ENCODE results near the gene AQP10. TPM values are rescaled to one million over a fixed set of nuclear protein-coding genes. Genes with fewer than 3 reads are reported as not detected.
"Not testable (repeated sequence)": the region's sequence is repeated elsewhere in the genome, so short reads cannot be mapped to it uniquely, and the experiment has no call there.

The AQP10 gene
- total RNA-seq, 2 donors from 2014 or later, result 0.26 TPM; not detected in 1

DNA sequence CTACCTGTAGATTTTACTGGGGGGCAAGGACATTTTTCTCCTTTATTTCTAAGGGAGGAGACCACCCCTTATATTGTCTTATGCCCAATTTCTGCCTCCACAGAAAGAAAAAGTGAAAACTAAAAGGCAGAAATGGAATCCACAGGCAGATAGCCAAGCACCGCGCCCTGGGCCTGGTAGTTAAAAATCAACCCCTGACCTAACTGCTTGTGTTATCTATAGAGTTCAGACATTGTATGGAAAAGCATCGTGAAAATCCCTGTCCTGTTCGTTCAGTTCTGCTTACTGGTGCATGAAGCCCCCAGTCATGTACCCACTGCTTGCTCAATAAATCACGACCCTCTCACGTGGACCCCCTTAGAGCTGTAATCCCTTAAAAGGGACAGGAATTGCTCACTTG, 50.5 kb downstream of the AQP10 start:
- no peak for ATAC-seq
- H3K27ac ChIP-seq, result no peak overlapping the region
- H3K27me3 ChIP-seq, result no peaks in the 10 kb centered on the region
- H3K9me3 ChIP-seq, result no peaks in the 10 kb centered on the region
- TF ChIP-seq, protein P1, sequence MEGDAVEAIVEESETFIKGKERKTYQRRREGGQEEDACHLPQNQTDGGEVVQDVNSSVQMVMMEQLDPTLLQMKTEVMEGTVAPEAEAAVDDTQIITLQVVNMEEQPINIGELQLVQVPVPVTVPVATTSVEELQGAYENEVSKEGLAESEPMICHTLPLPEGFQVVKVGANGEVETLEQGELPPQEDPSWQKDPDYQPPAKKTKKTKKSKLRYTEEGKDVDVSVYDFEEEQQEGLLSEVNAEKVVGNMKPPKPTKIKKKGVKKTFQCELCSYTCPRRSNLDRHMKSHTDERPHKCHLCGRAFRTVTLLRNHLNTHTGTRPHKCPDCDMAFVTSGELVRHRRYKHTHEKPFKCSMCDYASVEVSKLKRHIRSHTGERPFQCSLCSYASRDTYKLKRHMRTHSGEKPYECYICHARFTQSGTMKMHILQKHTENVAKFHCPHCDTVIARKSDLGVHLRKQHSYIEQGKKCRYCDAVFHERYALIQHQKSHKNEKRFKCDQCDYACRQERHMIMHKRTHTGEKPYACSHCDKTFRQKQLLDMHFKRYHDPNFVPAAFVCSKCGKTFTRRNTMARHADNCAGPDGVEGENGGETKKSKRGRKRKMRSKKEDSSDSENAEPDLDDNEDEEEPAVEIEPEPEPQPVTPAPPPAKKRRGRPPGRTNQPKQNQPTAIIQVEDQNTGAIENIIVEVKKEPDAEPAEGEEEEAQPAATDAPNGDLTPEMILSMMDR (IDR thresholded peaks at IDR 0.05), result no peak
- TF ChIP-seq POLR2A (IDR thresholded peaks at IDR 0.05), result no peak
- H3K4me3 ChIP-seq, result no peak overlapping the region
- no peaks in the 10 kb centered on the region for H3K36me3 ChIP-seq (replicated peaks in 1 of 2; ENCODE audit: insufficient read depth in 1 of 2, low read depth in 2 of 2)
- DNase-seq, result no peak
- intact Hi-C loops (cut with DNase I), result no loop called here
- no peaks in the 10 kb centered on the region for H3K4me1 ChIP-seq
- 52 to 58% methylated on average over 6 of the region's 6 CpGs for WGBS, 2 donors

GRCh38 chr1:154373777-154374357, 53.0 kb downstream of the AQP10 start:
- not testable (repeated sequence) for DNase-seq, H3K4me3 ChIP-seq
- WGBS, 2 donors, result 75 to 79% methylated on average over 7 of the region's 7 CpGs

More at GRCh38 chr1:154373777-154374357, 53.0 kb downstream of the AQP10 start:
- H3K36me3 ChIP-seq (replicated peaks in 1 of 2; ENCODE audit: insufficient read depth in 1 of 2, low read depth in 2 of 2); H3K27me3 ChIP-seq; H3K4me1 ChIP-seq; ATAC-seq; H3K9me3 ChIP-seq; H3K27ac ChIP-seq; intact Hi-C loops (cut with DNase I): not testable (repeated sequence)

Small RNA genes within 50 kb of the gene (small RNA-seq; reads per million reads assigned to genes)
- not detected for gene RF00273
- not detected for gene RNU6-121P
- not detected for gene RNU6-239P
- not detected for gene RNU7-57P

Other genes starting within 250 kb of the AQP10 start
- not detected for gene NUP210L, start 166.0 kb upstream of the AQP10 start, total RNA-seq
- 100 to 1,000 TPM in 1 of 2 donors, 10 to 100 TPM in 1; 74.2 to 131 TPM for gene TPM3, start 129.0 kb upstream of the AQP10 start, total RNA-seq
- not detected for gene CFAP141, start 114.8 kb upstream of the AQP10 start, total RNA-seq
- 10 to 100 TPM; 38.1 to 50.1 TPM for gene UBAP2L, start 100.1 kb upstream of the AQP10 start, total RNA-seq
- 10 to 100 TPM; 44.5 to 54.5 TPM for gene HAX1, start 48.5 kb upstream of the AQP10 start, total RNA-seq
- gene ATP8B2, start 4.4 kb downstream of the AQP10 start, total RNA-seq, result 10 to 100 TPM; 10.9 to 16.3 TPM
- gene IL6R, start 84.2 kb downstream of the AQP10 start, total RNA-seq, result 10 to 100 TPM in 1 of 2 donors, 1 to 10 TPM in 1; 5.9 to 13.5 TPM
- 1 to 10 TPM in 1 of 2 donors, under 1 TPM in 1; 0.52 to 2.6 TPM for gene TDRD10, start 181.1 kb downstream of the AQP10 start, total RNA-seq
- 1 to 10 TPM; 2.6 to 4.2 TPM for gene SHE, start 181.3 kb downstream of the AQP10 start, total RNA-seq
- gene UBE2Q1, start 237.6 kb downstream of the AQP10 start, total RNA-seq, result 10 to 100 TPM; 19.8 to 25.7 TPM
- gene CHRNB2, start 246.7 kb downstream of the AQP10 start, total RNA-seq, result 1 to 10 TPM in 1 of 2 donors, under 1 TPM in 1; 0.52 to 7.6 TPM

All from body of pancreas (tissue), 4 donors.